ENCODE data around the gene C2CD3.
A peak's percentile ranks its signal among the peaks of the same experiment; 100 is the strongest.

DNA sequence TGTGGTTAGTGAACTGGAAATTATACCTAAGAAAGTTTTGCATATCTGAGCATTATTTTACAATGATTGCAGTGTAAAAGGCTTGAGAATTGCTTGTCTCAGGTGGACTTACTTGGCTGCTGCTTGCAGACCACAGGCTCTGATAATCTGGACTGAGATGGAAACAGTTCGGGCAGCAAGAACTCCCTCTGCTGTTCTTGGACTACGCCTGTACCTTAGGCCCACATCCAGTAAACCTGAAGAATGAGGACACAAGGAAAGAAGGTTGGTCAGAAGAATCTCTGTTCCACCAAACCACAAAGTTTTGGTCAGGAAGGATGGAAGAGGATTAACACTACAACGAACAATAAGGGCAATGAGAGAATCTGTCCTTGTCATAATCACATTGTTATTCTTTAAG, 80.1 kb downstream of the C2CD3 start:
- TF ChIP-seq EP300 (IDR thresholded peaks at IDR 0.05), result no peak
- TF ChIP-seq, protein P1, sequence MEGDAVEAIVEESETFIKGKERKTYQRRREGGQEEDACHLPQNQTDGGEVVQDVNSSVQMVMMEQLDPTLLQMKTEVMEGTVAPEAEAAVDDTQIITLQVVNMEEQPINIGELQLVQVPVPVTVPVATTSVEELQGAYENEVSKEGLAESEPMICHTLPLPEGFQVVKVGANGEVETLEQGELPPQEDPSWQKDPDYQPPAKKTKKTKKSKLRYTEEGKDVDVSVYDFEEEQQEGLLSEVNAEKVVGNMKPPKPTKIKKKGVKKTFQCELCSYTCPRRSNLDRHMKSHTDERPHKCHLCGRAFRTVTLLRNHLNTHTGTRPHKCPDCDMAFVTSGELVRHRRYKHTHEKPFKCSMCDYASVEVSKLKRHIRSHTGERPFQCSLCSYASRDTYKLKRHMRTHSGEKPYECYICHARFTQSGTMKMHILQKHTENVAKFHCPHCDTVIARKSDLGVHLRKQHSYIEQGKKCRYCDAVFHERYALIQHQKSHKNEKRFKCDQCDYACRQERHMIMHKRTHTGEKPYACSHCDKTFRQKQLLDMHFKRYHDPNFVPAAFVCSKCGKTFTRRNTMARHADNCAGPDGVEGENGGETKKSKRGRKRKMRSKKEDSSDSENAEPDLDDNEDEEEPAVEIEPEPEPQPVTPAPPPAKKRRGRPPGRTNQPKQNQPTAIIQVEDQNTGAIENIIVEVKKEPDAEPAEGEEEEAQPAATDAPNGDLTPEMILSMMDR (IDR thresholded peaks at IDR 0.05), result peak in 2 of 6 experiments; percentile 7 to 8
- no peak for TF ChIP-seq POLR2AphosphoS5 (IDR thresholded peaks at IDR 0.05)
- TF ChIP-seq POLR2A (IDR thresholded peaks at IDR 0.05), result no peak

Measured in upper lobe of left lung (tissue), 4 donors.